Endodermal cell (in vitro differentiated cells): ENCODE results near the gene USP1. TPM values are rescaled to one million over a fixed set of nuclear protein-coding genes. Genes with fewer than 3 reads are reported as not detected.

Experiments
- DNase-seq: peaks from one replicate; pipeline ENCODE4 v3.0.0-alpha.2; 2017
- H3K27ac ChIP-seq: 2 replicates; pipeline ENCODE4 v1.5.1; 2013; ENCODE audit warnings: mild to moderate bottlenecking, low read depth, low read length, moderate library complexity
- H3K27me3 ChIP-seq: 2 replicates; pipeline ENCODE4 v1.6.1; 2013; ENCODE audit warnings: mild to moderate bottlenecking, low read length, moderate library complexity; ENCODE audit not compliant: insufficient read depth, control insufficient read depth, poor library complexity, severe bottlenecking
- H3K36me3 ChIP-seq: 2 replicates; pipeline ENCODE4 v1.7.0; 2013; ENCODE audit warnings: mild to moderate bottlenecking, low read length, moderate library complexity; ENCODE audit not compliant: control insufficient read depth, insufficient read depth
- H3K4me1 ChIP-seq: one replicate; pipeline ENCODE4 v1.7.0; 2013; ENCODE audit warnings: low read length; ENCODE audit not compliant: control insufficient read depth, insufficient read depth
- H3K4me3 ChIP-seq: 2 replicates; pipeline ENCODE4 v1.5.1; 2013; ENCODE audit warnings: mild to moderate bottlenecking, low read length, moderate library complexity
- H3K9ac ChIP-seq: 2 replicates; pipeline ENCODE4 v1.6.1; 2013; ENCODE audit warnings: mild to moderate bottlenecking, low read length, moderate library complexity; ENCODE audit not compliant: poor library complexity, severe bottlenecking; ENCODE audit errors: extremely low read depth
- H3K9me3 ChIP-seq: 2 replicates; pipeline ENCODE4 v1.6.1; 2013; ENCODE audit warnings: mild to moderate bottlenecking, low read length, moderate library complexity; ENCODE audit not compliant: control insufficient read depth
- H3K27ac Mint-ChIP-seq: 2 replicates; pipeline ENCODE4 v1.8.0; 2020; ENCODE audit warnings: mixed read lengths
- H3K27me3 Mint-ChIP-seq: 2 replicates; pipeline ENCODE4 v1.8.0; 2021; ENCODE audit warnings: mild to moderate bottlenecking, mixed read lengths; ENCODE audit not compliant: insufficient read depth
- H3K36me3 Mint-ChIP-seq: 2 replicates; pipeline ENCODE4 v1.8.0; 2020; ENCODE audit warnings: low read depth, mixed read lengths
- H3K4me1 Mint-ChIP-seq: 2 replicates; pipeline ENCODE4 v1.8.0; 2020; ENCODE audit warnings: mixed read lengths
- H3K4me3 Mint-ChIP-seq: 2 replicates; pipeline ENCODE4 v1.8.0; 2020; ENCODE audit warnings: mild to moderate bottlenecking, moderate library complexity, mixed read lengths
- H3K9me3 Mint-ChIP-seq: 2 replicates; pipeline ENCODE4 v1.8.0; 2020; ENCODE audit warnings: mild to moderate bottlenecking, mixed read lengths
- WGBS, 2 experiments: methylation state at CpG; one replicate each; pipeline versions ENCODE4 v1.1.5 to v1.1.7; 2013; ENCODE audit warnings: missing lambda C conversion rate in 2 of 2, mixed read lengths in 1 of 2; ENCODE audit not compliant: insufficient coverage in 1 of 2, insufficient read length in 1 of 2; 5-methylcytosine and 5-hydroxymethylcytosine counted together
- long read RNA-seq, 4 experiments: library from polyadenylated mRNA in 2 of 4; library from RNA in 1 of 4; library from capped mRNA in 1 of 4; stranded (forward) in 3 of 4; unstranded in 1 of 4; transcript quantifications; one replicate each; pipeline ENCODE4 v2.0.0, GENCODE V29; 2020 to 2021; ENCODE audit warnings: inconsistent platforms in 1 of 4
- polyA plus RNA-seq, 2 experiments: library from polyadenylated mRNA; stranded (reverse); fragments of 50-300 nt; gene quantifications; one replicate each; pipeline ENCODE4 v1.2.3, GENCODE V29; 2013
- total RNA-seq, 2 donors: library from RNA; stranded (reverse); fragmentation: NEBNext Ultra II Directional in 1 of 2; extraction: Animal tissue kit (Norgen Biotek cat#: 25700) in 1 of 2; gene quantifications; 2 replicates in 1 of 2; 3 replicates in 1 of 2; pipeline ENCODE4 v1.2.1, GENCODE V29; 2021
- TF ChIP-seq, protein P1 (sequence below): fragments of 200-600 bp; sonication (generic); conservative IDR thresholded peaks from 2 replicates; pipeline ENCODE4 v1.5.0; 2021; ENCODE audit warnings: antibody characterized with exemption, mild to moderate bottlenecking

Gene USP1, protein sequence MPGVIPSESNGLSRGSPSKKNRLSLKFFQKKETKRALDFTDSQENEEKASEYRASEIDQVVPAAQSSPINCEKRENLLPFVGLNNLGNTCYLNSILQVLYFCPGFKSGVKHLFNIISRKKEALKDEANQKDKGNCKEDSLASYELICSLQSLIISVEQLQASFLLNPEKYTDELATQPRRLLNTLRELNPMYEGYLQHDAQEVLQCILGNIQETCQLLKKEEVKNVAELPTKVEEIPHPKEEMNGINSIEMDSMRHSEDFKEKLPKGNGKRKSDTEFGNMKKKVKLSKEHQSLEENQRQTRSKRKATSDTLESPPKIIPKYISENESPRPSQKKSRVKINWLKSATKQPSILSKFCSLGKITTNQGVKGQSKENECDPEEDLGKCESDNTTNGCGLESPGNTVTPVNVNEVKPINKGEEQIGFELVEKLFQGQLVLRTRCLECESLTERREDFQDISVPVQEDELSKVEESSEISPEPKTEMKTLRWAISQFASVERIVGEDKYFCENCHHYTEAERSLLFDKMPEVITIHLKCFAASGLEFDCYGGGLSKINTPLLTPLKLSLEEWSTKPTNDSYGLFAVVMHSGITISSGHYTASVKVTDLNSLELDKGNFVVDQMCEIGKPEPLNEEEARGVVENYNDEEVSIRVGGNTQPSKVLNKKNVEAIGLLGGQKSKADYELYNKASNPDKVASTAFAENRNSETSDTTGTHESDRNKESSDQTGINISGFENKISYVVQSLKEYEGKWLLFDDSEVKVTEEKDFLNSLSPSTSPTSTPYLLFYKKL
- 10 to 100 TPM; 42.5 to 55.8 TPM for total RNA-seq
- 56.7 TPM for polyA plus RNA-seq (2013, experiment 1 of 2)
- polyA plus RNA-seq (2013, experiment 2 of 2), result 61.8 TPM
- long read RNA-seq, experiment 1, transcript USP1-201 (9 exons, 3,996 nt), result major isoform, 17 of 39 reads
- long read RNA-seq, experiment 1, partial matches to known transcripts, result 18 of 39 reads
- long read RNA-seq, experiment 1, other reads (novel, unspliced or antisense), result 4 of 39 reads
- long read RNA-seq, experiment 2, transcript USP1-201 (9 exons, 3,996 nt), result major isoform, 74 of 87 reads
- long read RNA-seq, experiment 2, partial matches to known transcripts, result 8 of 87 reads
- long read RNA-seq, experiment 2, other reads (novel, unspliced or antisense), result 4 of 87 reads
- long read RNA-seq, experiment 3, transcript USP1-201 (9 exons, 3,996 nt), result major isoform, 124 of 211 reads
- long read RNA-seq, experiment 3, transcript USP1-202 (9 exons, 3,507 nt), result minor isoform, 6 of 211 reads
- long read RNA-seq, experiment 3, partial matches to known transcripts, result 68 of 211 reads
- long read RNA-seq, experiment 3, other reads (novel, unspliced or antisense), result 13 of 211 reads
- long read RNA-seq, experiment 4, partial matches to known transcripts, result 36 of 38 reads
- long read RNA-seq, experiment 4, other reads (novel, unspliced or antisense), result 0 of 38 reads

DNA sequence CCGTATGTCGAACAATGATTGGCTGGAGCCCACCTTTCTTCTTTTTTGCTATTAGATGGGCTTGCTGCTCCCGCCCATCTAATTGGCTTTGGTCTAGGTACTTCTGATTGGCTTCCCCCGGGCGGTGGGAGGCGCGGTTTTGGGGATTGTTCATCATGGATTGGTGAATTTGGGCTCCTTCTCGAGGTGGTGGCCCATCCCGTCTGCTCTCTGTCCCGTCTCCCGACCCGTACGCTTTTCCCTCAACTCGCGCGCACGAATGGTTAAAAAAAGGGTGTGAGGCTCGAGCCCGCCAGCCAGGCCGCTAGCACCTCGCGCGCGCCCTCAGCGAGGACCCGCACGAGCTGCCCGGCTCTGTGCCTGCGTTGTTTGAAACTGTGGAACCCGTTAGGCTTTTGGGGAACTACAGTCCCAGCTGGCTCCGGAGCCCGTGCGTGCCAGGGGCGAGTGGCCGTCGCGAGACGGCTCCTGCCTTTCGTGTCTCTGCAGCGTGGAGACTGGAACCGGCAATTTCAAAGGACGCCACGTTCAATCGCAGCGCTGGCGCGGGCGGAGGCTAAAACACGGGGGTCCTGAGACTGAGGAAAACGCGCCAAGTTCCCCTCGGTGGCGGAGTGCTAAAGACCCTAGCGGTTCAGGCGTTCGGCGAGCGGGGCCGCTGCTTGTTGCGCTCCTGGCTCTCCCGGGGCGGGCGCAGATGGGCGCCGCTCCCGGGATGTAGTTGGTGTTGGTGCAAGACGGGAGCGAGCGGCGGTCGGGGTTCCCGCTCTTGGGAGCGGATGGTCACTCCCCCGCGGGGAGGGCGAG lies at the start of gene USP1:
USP1 (plus strand) TSS at position 584 of the 807 bp plus-strand sequence. CDS start 2,819 bp downstream, outside the sequence.
- no peaks in the 10 kb centered on the region for H3K27me3 Mint-ChIP-seq

DNA sequence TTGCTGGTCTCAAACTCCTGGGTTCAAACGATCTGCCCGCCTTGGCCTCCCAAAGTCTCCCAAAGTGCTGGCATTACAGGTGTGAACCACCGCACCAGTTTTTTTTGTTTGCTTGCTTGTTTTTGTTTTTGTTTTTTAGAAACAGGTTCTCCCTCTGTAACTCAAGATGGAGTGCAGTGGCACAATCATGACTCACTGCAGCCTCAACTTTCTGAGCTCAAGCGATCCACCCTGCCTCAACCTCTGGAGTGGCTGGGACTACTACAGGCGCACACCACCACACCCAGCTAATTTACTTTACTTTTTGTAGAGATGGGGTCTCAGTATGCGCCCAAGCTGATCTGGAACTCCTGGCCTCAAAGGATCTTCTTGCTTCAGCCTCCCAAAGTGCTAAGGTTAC lies 47.3 kb upstream of the USP1 start:
- no peaks in the 10 kb centered on the region for H3K36me3 ChIP-seq
- H3K4me3 ChIP-seq, result no peak overlapping the region
- WGBS, 2 experiments, result 64 to 93% methylated on average over 2 to 6 of the region's 6 CpGs
- H3K9me3 ChIP-seq, result no peaks in the 10 kb centered on the region
- H3K36me3 Mint-ChIP-seq, result no peaks in the 10 kb centered on the region
- no peaks in the 10 kb centered on the region for H3K9me3 Mint-ChIP-seq
- H3K4me3 Mint-ChIP-seq, result no peak overlapping the region
- no peaks in the 10 kb centered on the region for H3K4me1 ChIP-seq
- H3K27me3 Mint-ChIP-seq, result no peaks in the 10 kb centered on the region
- TF ChIP-seq, protein P1, sequence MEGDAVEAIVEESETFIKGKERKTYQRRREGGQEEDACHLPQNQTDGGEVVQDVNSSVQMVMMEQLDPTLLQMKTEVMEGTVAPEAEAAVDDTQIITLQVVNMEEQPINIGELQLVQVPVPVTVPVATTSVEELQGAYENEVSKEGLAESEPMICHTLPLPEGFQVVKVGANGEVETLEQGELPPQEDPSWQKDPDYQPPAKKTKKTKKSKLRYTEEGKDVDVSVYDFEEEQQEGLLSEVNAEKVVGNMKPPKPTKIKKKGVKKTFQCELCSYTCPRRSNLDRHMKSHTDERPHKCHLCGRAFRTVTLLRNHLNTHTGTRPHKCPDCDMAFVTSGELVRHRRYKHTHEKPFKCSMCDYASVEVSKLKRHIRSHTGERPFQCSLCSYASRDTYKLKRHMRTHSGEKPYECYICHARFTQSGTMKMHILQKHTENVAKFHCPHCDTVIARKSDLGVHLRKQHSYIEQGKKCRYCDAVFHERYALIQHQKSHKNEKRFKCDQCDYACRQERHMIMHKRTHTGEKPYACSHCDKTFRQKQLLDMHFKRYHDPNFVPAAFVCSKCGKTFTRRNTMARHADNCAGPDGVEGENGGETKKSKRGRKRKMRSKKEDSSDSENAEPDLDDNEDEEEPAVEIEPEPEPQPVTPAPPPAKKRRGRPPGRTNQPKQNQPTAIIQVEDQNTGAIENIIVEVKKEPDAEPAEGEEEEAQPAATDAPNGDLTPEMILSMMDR, result no peak
- no peak for DNase-seq
- H3K27ac Mint-ChIP-seq, result no peak overlapping the region
- peaks cover 8% of the 10 kb centered on the region for H3K4me1 Mint-ChIP-seq
- H3K9ac ChIP-seq, result no peak overlapping the region
- H3K27me3 ChIP-seq, result no peaks in the 10 kb centered on the region
- no peak overlapping the region for H3K27ac ChIP-seq

More for the DNA sequence above, at the start of gene USP1:
- H3K4me3 Mint-ChIP-seq, result peak within 1 kb of the TSS; percentile 78
- peak within 1 kb of the TSS; percentile 99 for H3K27ac Mint-ChIP-seq
- Histone ChIP-seq H3K27ac (peak within 1 kb of the TSS; percentile 100), H3K27me3 (no peaks in the 10 kb centered on the region), H3K36me3 (peaks cover 14% of the 10 kb centered on the region), H3K9ac (peak within 1 kb of the TSS; percentile 98), H3K4me3 (peak within 1 kb of the TSS; percentile 99), H3K4me1 (no peaks in the 10 kb centered on the region), H3K9me3 (no peaks in the 10 kb centered on the region)
- peaks cover 14% of the 10 kb centered on the region for H3K4me1 Mint-ChIP-seq
- TF ChIP-seq, protein P1, result no peak
- H3K9me3 Mint-ChIP-seq, result no peaks in the 10 kb centered on the region
- peaks cover 12% of the 10 kb centered on the region for H3K36me3 Mint-ChIP-seq
- DNase-seq, result peak; percentile 99
- 0% methylated on average over 44 to 76 of the region's 76 CpGs for WGBS, 2 experiments
